GM21381 (cell line): ENCODE measurements around the gene CYB5D1.

ENCODE experiments used
- ATAC-seq: cut with Tn5 transposase; IDR thresholded peaks from one replicate; pipeline ENCODE4 v1.9.1; 2021; ENCODE audit warnings: mild to moderate bottlenecking, moderate library complexity; ENCODE audit not compliant: unreplicated experiment

The CYB5D1 gene

DNA sequence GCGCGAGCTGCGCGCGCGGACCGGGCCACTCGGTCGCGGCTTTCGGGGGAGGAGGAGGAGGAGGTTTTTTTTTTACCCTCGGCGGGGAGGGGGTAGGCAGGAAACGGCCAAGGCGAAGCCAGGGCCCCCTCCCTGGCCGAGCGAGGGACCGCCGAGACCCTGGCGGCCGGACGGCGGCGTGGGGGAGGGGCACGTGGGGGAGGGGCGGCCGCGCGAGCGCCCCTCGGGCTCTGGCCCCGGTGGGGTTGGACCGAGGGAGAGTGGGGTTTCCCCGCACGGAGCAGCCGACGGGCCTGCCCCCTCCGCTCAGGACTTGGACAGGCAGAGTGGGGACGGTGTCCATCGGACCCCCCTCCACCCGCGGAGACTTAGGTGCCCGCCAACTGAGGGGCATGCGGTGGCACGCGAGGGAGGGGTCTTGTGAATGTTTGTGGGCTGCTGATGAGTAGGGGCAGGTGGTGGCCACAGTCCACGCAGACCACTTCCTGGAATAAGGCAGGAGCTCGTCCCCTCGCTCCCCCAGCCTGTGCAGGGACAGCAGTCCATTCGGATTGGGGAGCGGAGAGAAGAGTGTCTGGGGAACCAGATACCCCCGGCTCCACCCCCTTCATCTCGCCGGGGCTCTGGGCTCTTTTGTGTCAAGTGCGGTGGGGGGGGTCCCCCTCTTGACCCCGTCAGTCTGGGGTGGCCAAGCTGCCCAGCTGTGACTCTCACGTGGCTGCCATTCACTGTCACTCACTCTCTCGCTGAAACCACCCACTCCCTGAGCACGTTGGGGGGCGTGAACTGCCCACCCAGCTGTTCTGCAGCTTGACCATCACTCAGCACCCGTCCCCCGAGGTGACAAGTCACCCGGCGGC lies 27.8 kb downstream of the CYB5D1 start:
- ATAC-seq = no peak

DNA sequence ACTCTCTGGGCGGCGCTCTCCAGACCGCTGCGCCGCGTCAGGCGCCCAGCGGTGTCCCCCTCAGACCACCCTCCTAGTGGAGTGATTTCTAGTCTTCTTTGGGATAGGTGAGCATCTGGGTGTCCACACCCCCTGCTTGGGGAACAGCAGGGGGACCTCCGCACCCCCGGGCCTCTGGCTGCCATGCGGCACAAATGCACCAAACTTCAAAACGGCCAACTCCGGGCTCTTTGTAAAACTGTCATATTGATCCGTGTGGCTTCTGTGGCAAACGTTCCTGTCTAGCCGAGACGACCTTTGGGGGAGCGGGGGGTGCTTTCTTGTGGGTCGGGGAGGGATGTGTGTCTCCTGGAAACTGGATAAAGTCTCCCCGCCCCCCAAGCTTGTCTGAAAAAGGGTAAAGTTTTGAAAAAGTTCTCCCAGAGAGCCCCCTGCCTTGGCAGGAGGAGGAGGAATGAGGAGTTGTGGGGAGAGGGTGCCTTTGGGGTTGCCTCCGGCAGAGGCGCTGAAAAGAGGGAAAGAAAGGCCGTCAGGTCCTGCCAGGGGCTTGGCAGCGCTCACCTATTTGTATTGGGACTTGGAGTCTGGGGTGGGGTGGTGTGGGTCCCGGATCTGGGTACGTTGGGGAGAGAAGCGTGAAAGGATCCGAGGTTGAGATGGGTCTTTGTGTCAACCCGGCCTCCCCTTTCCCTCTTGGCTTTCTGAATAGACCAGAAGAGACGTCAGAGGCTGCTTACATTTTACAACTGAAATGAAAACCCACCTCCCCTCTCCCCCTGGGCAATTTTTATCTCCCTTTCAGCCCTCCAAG lies 28.6 kb downstream of the CYB5D1 start:
- ATAC-seq = no peak

DNA sequence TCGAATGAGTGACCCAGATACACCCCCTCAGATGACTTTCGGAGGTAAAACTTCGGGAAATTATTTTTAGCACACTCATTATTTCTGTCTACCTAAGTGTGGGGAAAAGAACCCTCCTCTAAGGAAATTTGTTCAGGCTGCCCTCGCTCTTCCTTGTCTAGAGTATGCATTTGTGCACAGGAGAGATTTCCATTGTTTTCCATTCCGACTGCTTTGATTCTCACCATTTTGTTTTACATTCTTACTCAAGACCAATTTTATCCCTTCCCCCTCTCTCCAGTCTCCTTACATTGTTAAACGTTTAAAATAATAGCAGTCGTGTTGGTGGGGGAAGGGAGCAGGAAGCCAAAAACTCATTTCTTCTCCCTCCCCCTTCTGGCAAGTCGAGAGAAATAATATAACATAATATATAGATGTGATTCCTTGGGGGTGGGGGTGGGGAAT lies 29.3 kb downstream of the CYB5D1 start:
- ATAC-seq = no peak

DNA sequence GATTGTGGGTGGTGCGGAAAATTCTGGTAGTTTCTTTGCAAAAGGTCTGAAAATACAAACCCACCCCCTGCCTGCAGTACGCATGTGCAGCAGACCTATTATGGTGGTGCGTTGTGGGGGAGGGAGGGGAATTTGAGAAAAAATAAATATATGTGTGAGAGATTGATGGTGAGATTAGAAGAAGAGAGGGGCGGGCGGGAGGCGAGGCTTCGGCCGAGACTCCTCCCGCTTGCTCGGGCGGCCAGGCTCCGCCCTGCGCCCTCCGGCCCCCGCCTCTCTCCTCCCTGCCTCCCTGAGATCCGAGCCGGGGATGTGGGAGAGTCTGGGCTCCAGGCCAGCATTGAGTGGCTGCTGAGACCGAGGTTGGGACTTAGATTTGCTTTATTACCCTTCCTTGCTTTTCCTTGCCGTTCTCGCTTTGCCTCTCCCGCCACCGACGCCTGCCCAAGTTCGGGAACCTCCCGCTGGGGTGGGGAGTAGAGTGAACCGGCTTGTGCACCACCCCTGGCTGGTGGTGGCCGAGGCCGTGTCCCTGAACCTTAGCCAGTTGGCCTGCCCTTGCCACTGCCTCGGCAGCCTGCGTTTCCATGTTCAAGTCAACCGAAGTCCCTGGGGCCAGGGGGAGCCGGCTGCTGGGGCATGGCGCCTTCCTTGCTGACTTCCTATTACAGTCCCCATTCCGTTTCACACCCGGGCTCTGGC lies 29.8 kb downstream of the CYB5D1 start:
- ATAC-seq = peak; percentile 45

DNA sequence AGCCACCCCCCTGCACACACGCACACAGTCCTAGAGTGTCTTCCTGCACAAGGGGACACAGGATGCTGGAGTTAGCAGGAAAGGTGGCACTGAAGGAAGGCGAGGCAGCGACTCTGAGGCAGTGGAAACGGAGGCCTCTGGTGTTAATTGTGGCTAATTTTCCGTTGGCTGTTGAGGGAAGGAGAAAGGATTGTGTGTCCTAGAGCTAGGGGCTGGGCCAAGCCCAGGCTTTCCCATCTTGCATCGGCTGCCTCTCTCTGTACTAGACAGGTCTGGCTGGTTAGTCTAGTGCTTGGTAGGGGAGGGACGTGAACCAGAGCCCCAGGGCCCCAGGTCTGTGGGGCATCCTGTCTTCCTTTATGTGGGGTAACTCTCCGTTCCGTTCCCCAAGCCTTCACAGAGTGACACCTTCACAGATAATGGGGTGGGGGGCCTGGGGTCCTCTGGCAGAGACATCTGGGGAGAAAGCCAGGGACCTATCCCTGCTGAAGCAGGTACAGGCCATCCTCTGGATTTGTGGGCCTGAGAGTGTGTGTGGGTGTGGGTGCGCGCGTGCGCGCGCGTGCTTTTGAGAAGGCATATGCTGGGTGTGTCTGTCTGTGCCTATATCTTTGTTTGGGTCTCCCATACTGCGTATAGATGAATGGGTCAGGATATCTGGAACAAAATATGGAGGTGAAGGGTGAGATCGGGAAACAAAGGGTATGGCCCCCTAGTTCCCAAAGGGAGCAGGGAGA lies 30.5 kb downstream of the CYB5D1 start, which contains the start of gene CHD3:
TSS of gene CHD3 (plus strand) at position 606 of the 737 bp plus-strand sequence. CDS start 212 bp downstream, outside the sequence.
- ATAC-seq = no peak

DNA sequence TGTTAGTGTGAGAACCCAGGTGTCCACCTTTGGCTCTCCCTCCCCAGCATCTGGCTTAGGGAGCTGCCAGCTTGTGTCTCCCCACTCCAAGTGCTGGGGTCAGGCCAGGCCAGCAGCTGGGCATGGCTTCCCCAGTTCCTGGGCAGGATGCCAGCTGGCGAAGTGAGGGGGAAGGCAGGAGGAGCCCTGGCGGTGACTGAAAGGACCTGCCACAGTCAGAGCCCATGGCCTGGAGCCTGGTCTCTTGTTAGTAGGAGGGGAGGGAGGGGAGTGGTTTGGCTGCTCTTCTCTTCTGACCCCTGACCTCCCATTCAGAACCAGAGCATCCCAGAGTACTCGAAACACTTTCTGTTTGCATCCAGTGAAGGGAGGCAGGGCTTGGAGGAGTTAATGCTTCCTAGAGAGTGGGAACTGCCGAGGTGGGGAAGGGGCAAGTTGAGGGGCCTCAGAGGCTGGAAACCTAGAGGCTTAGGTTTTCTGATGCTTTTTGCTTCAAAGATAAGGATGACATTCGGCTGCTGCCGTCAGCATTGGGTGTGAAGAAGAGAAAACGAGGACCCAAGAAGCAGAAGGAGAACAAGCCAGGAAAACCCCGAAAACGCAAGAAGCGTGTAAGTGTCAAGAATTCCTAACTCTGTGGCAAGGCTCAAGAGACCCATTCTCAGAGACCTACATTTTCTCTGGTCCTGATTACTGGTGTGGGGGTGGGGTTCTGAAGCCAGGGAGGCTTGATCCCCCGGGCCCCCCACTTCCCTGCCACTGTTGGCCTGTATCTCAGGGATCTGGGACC lies 31.6 kb downstream of the CYB5D1 start:
- no peak for ATAC-seq

DNA sequence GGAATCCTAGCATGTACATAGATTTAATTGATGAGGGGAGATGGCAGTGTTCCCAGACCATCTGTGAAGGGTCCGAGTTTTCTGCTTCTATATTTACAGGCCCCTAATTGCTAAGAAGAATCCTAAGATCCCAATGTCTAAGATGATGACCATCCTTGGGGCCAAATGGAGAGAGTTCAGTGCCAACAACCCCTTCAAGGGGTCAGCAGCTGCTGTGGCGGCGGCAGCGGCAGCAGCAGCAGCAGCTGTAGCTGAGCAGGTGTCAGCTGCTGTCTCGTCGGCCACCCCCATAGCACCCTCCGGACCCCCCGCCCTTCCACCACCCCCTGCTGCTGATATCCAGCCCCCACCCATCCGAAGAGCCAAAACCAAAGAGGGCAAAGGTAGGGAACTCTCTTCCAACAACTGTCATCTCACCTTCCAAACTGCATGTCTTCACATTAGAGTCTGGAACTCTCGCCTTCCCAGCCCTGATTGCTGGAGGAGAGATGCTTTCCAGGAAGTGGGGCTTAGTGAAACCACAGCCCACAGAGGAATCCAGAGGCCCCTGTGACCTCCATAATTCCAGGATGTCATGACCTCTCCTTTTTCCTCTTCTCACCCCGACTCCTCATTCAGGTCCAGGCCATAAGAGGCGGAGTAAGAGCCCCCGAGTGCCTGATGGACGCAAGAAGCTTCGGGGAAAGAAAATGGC lies 35.5 kb downstream of the CYB5D1 start:
- ATAC-seq = no peak

DNA sequence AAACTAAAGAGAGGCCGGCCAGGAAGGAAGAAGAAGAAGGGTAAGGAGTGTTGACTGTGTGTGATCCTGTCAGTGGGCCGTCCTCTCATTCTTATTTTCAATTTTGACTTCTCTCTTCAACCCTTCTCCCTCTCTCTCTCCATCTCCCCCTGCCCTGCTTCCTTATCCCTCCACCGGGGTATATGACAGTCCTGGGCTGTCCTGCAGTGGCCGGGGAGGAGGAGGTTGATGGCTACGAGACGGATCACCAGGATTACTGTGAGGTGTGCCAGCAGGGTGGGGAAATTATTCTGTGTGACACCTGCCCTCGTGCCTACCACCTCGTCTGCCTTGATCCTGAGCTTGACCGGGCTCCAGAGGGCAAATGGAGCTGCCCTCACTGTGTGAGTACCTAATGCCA lies 36.4 kb downstream of the CYB5D1 start:
- ATAC-seq = no peak

DNA sequence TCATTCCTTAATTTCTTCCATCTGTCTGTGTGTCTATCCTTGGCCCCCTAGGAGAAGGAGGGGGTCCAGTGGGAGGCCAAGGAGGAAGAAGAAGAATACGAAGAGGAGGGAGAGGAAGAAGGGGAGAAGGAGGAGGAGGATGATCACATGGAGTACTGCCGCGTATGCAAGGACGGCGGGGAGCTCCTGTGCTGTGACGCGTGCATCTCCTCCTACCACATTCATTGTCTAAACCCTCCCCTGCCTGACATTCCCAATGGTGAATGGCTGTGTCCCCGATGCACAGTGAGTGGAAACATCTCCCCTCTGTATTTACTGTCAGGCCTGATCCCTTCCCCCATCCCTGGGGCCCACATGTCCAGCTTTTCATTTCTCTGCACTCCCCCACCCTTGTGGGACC lies 37.1 kb downstream of the CYB5D1 start:
- ATAC-seq = no peak

DNA sequence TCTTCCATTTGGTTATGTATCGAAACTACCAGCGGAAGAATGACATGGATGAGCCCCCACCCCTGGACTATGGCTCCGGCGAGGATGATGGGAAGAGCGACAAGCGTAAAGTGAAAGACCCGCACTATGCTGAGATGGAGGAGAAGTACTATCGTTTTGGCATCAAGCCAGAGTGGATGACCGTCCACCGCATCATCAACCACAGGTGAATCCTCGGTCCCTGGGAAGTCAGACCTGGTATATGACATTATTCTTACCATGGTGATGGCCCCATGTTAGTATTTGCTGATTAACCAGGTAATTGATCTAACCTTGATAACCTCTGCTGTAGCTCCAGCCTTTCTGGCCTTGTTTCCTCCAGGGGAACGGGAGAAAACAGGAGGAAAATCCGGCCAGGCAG lies 39.3 kb downstream of the CYB5D1 start:
- ATAC-seq = no peak

DNA sequence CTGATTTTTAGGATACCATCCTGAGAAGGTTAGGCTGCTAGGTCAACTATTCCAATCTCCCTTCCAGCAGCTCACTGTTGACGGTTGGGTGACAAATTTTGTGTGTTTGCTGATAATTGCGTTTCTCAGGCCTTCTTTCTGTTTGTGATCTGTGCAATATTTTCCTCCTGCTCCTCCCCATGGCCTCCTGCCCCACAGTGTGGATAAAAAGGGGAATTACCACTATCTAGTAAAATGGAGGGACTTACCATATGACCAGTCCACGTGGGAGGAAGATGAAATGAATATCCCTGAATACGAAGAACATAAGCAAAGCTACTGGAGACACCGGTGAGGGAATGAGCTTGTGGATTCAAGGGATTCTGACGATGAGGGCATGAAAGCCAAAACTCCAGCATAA lies 40.0 kb downstream of the CYB5D1 start:
- ATAC-seq = no peak

DNA sequence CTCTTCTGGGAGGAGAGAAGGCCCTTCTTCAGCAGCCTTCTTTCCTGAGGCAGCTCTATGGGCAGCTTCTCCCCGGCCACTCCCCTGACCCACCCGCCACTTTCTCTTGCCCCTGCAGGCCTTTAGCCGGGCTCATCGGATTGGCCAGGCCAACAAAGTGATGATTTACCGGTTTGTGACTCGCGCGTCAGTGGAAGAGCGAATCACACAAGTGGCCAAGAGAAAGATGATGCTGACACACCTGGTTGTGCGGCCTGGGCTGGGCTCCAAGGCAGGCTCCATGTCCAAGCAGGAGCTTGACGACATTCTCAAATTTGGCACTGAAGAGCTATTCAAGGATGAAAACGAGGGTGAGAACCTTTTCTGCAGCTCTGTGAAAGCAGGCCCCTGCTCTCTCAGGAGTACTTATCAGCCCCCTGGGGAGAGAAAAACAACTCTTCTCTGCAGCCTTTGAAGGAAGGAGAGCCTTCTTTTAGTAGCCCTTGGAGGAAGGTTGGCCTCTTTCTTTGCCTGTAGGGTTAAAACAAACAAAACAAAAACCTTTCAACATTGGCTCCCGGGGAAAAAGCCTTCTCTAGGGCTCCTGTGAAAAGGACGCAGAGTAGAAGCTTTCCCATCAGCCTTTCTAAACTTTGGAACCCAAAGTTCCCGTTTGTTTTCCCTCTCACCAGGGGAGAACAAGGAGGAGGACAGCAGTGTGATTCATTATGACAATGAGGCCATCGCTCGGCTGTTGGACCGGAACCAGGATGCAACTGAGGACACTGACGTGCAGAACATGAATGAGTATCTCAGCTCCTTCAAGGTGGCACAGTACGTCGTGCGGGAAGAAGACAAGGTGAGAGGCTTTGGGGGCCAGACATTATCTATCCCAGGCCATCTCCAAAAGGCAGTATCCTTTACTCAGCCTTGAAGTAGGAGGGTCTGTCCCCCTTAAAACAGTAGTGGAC lies 45.6 kb downstream of the CYB5D1 start:
- ATAC-seq = no peak

DNA sequence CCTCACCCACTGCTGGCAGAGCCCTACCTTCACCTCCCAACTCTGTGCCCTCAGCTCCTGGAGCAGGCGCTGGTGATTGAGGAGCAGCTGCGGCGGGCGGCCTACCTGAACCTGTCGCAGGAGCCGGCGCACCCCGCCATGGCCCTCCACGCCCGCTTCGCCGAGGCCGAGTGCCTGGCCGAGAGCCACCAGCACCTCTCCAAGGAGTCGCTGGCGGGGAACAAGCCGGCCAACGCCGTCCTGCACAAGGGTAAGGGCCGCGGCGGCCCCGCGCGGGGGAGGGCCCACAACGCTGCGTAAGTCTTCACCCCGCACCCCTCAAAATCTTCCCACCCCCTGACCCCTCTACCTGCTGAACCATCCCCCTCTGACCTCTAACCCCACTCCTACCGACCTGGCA lies 51.3 kb downstream of the CYB5D1 start:
- no peak for ATAC-seq

DNA sequence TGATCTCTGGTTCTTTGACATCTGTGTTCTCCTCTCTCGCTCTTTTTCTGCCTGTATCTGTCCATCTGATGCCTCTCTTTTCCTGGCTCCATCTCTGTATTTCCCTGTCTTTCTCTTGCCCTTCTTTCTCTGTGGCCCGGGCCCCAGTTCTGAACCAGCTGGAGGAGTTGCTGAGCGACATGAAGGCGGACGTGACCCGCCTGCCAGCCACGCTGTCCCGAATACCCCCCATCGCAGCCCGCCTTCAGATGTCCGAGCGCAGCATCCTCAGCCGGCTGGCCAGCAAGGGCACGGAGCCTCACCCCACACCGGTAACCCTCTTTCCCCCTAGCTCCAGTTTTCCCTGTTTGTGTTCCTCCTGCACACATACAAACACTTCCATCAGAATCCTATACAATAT lies 52.5 kb downstream of the CYB5D1 start:
- no peak for ATAC-seq

DNA sequence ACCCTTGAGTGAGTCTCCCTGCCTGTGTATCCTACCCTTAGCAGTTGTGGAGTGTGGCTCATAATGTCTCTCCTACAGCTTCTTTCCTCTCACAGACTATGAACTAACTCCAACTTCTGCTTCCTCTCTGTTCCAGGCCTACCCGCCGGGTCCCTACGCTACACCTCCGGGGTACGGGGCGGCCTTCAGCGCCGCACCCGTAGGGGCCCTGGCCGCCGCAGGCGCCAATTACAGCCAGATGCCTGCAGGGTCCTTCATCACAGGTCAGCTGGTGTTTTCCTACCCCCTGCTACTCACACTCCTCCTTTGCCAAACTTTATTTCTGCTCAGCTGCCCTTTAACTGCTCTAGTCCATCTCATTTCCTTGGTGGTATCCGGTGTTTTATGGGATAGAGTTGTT lies 52.9 kb downstream of the CYB5D1 start:
- ATAC-seq = no peak

DNA sequence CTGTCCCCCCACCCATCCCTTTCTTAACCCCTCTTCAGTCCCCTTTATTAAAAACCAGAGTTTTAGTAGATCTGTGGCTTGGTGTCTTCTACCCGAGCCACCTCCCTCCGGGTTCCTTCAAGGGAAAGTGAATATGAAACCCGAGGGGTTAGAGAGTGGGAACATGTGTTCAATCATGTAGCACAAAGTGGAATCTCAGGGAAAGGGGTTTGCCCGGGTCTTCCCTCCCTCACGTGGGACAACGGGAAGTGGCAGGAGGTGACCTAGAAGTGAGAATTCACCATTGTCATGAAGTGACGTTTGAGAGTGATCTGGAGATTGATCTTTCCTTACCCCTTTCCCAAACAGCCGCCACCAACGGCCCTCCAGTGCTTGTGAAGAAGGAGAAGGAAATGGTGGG lies 53.3 kb downstream of the CYB5D1 start:
- no peak for ATAC-seq
